ENCODE data around the gene MCU.

DNA sequence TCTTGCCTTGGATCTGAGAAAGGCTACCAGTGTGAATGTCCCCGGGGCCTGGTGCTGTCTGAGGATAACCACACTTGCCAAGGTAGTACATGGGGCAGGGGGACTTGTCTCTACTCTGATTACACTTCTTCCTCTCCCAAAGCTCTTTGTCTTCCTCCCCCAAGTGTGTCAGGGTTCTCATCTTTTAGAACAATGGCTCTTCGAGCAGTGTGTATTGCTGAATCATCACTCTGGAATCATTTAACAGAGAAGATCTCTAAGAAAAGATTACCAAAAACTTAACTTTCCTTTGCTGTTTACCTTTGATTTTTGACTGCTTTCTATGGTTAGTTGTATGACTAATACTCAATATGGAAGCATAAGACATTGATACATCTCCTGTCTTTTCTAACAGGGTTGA lies 219.8 kb downstream of the MCU start:
- no peak for TF ChIP-seq CREM (CRISPR knock-in tag; IDR thresholded peaks at IDR 0.05)
- TF ChIP-seq, protein P1, sequence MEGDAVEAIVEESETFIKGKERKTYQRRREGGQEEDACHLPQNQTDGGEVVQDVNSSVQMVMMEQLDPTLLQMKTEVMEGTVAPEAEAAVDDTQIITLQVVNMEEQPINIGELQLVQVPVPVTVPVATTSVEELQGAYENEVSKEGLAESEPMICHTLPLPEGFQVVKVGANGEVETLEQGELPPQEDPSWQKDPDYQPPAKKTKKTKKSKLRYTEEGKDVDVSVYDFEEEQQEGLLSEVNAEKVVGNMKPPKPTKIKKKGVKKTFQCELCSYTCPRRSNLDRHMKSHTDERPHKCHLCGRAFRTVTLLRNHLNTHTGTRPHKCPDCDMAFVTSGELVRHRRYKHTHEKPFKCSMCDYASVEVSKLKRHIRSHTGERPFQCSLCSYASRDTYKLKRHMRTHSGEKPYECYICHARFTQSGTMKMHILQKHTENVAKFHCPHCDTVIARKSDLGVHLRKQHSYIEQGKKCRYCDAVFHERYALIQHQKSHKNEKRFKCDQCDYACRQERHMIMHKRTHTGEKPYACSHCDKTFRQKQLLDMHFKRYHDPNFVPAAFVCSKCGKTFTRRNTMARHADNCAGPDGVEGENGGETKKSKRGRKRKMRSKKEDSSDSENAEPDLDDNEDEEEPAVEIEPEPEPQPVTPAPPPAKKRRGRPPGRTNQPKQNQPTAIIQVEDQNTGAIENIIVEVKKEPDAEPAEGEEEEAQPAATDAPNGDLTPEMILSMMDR (IDR thresholded peaks at IDR 0.05): no peak
- TF ChIP-seq NR2C2 (CRISPR knock-in tag; IDR thresholded peaks at IDR 0.05): no peak
- TF ChIP-seq, protein P2, sequence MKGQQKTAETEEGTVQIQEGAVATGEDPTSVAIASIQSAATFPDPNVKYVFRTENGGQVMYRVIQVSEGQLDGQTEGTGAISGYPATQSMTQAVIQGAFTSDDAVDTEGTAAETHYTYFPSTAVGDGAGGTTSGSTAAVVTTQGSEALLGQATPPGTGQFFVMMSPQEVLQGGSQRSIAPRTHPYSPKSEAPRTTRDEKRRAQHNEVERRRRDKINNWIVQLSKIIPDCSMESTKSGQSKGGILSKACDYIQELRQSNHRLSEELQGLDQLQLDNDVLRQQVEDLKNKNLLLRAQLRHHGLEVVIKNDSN (CRISPR knock-in tag; IDR thresholded peaks at IDR 0.05): no peak
